Body of pancreas (tissue), 4 donors: ENCODE measurements around the gene TEAD3.

Experiments used
- CTCF ChIP-seq, 7 experiments: fragments of 450-650 bp in 4 of 7; fragments of 200-600 bp in 3 of 7; sonication (generic) in 3 of 7; IDR thresholded peaks; one replicate each; pipeline ENCODE4 v1.5.1; 2016 to 2019; ENCODE audit warnings: antibody characterized with exemption in 7 of 7
- POLR2A ChIP-seq, 3 donors: fragments of 450-650 bp; IDR thresholded peaks; one replicate each; pipeline ENCODE4 v1.6.1; 2016; ENCODE audit warnings: antibody characterized with exemption in 3 of 3, mild to moderate bottlenecking in 2 of 3

GRCh38 chr6:35519313-35520015 is 22.6 kb upstream of the TEAD3 start:
- TF ChIP-seq CTCF (IDR thresholded peaks at IDR 0.05): no peak
- no peak for TF ChIP-seq POLR2A (IDR thresholded peaks at IDR 0.05)
